Mucosa of stomach (tissue), 1 donor: ENCODE results near the gene SRP68.

Source experiments
- H3K27me3 ChIP-seq: one replicate; pipeline ENCODE4 v1.7.0; 2013; ENCODE audit warnings: mild to moderate bottlenecking, low read length; ENCODE audit not compliant: control insufficient read depth, insufficient read depth
- H3K36me3 ChIP-seq: one replicate; pipeline ENCODE4 v1.7.0; 2013; ENCODE audit warnings: low read length; ENCODE audit not compliant: control insufficient read depth, insufficient read depth
- H3K4me1 ChIP-seq: one replicate; pipeline ENCODE4 v1.7.0; 2013; ENCODE audit warnings: mild to moderate bottlenecking, low read length; ENCODE audit not compliant: control insufficient read depth, insufficient read depth
- H3K4me3 ChIP-seq: one replicate; pipeline ENCODE4 v1.7.0; 2013; ENCODE audit warnings: low read length
- H3K9ac ChIP-seq: one replicate; pipeline ENCODE4 v1.7.0; 2013; ENCODE audit warnings: mild to moderate bottlenecking, low read length, moderate library complexity
- H3K9me3 ChIP-seq: one replicate; pipeline ENCODE4 v1.7.0; 2013; ENCODE audit warnings: mild to moderate bottlenecking, low read length, moderate library complexity; ENCODE audit not compliant: control insufficient read depth
- donor health status: Pancreatic carcinoma.

SRP68 gene

GRCh38 chr17:76026714-76027158, 45.6 kb downstream of the SRP68 start:
- no peak overlapping the region for H3K4me3 ChIP-seq
- H3K27me3 ChIP-seq = no peaks in the 10 kb centered on the region
- no peaks in the 10 kb centered on the region for H3K36me3 ChIP-seq
- H3K9me3 ChIP-seq = no peaks in the 10 kb centered on the region
- peaks cover 33% of the 10 kb centered on the region for H3K4me1 ChIP-seq
- peak overlapping the region; percentile 68 for H3K9ac ChIP-seq

GRCh38 chr17:76025294-76025693, 47.0 kb downstream of the SRP68 start:
- Histone ChIP-seq H3K4me1 (peaks cover 33% of the 10 kb centered on the region), H3K27me3 (no peaks in the 10 kb centered on the region), H3K9me3 (no peaks in the 10 kb centered on the region), H3K9ac (no peak overlapping the region), H3K4me3 (no peak overlapping the region), H3K36me3 (no peaks in the 10 kb centered on the region)

GRCh38 chr17:76024353-76024752, 48.0 kb downstream of the SRP68 start:
- peaks cover 27% of the 10 kb centered on the region for H3K4me1 ChIP-seq
- H3K9me3 ChIP-seq = no peaks in the 10 kb centered on the region
- H3K27me3 ChIP-seq = no peaks in the 10 kb centered on the region
- H3K36me3 ChIP-seq = no peaks in the 10 kb centered on the region
- no peak overlapping the region for H3K9ac ChIP-seq
- no peak overlapping the region for H3K4me3 ChIP-seq

GRCh38 chr17:76023900-76024237, 48.4 kb downstream of the SRP68 start:
- Histone ChIP-seq H3K4me3 (no peak overlapping the region), H3K27me3 (no peaks in the 10 kb centered on the region), H3K36me3 (no peaks in the 10 kb centered on the region), H3K4me1 (peaks cover 25% of the 10 kb centered on the region), H3K9ac (no peak overlapping the region), H3K9me3 (no peaks in the 10 kb centered on the region)

GRCh38 chr17:76022973-76023899, 49.1 kb downstream of the SRP68 start:
- Histone ChIP-seq H3K9me3 (no peaks in the 10 kb centered on the region), H3K4me1 (peaks cover 25% of the 10 kb centered on the region), H3K9ac (no peak overlapping the region), H3K36me3 (no peaks in the 10 kb centered on the region), H3K27me3 (no peaks in the 10 kb centered on the region), H3K4me3 (no peak overlapping the region)

GRCh38 chr17:76022285-76022684, 50.0 kb downstream of the SRP68 start:
- Histone ChIP-seq H3K4me1 (peaks cover 20% of the 10 kb centered on the region), H3K9me3 (no peaks in the 10 kb centered on the region), H3K9ac (no peak overlapping the region), H3K36me3 (no peaks in the 10 kb centered on the region), H3K4me3 (no peak overlapping the region), H3K27me3 (no peaks in the 10 kb centered on the region)

- H3K9me3 ChIP-seq = no peaks in the 10 kb centered on the region
- H3K4me1 ChIP-seq = peaks cover 6% of the 10 kb centered on the region
- H3K36me3 ChIP-seq = no peaks in the 10 kb centered on the region
- no peak overlapping the region for H3K4me3 ChIP-seq
- no peak overlapping the region for H3K9ac ChIP-seq
- no peaks in the 10 kb centered on the region for H3K27me3 ChIP-seq
Measured at GRCh38 chr17:76019833-76020467, 52.4 kb downstream of the SRP68 start.

GRCh38 chr17:76018801-76019200, 53.5 kb downstream of the SRP68 start:
- H3K4me1 ChIP-seq = peaks cover 9% of the 10 kb centered on the region
- H3K4me3 ChIP-seq = no peak overlapping the region
- no peaks in the 10 kb centered on the region for H3K36me3 ChIP-seq
- no peaks in the 10 kb centered on the region for H3K27me3 ChIP-seq
- no peaks in the 10 kb centered on the region for H3K9me3 ChIP-seq
- no peak overlapping the region for H3K9ac ChIP-seq

- no peaks in the 10 kb centered on the region for H3K9me3 ChIP-seq
- H3K9ac ChIP-seq = no peak overlapping the region
- no peaks in the 10 kb centered on the region for H3K36me3 ChIP-seq
- peaks cover 9% of the 10 kb centered on the region for H3K4me1 ChIP-seq
- no peak overlapping the region for H3K4me3 ChIP-seq
- no peaks in the 10 kb centered on the region for H3K27me3 ChIP-seq
Measured at GRCh38 chr17:76018340-76018680, 54.0 kb downstream of the SRP68 start.

- Histone ChIP-seq H3K9me3 (no peaks in the 10 kb centered on the region), H3K9ac (no peak overlapping the region), H3K36me3 (no peaks in the 10 kb centered on the region), H3K4me3 (no peak overlapping the region), H3K4me1 (peaks cover 9% of the 10 kb centered on the region), H3K27me3 (no peaks in the 10 kb centered on the region)
Measured at GRCh38 chr17:76017481-76018339, 54.6 kb downstream of the SRP68 start.

GRCh38 chr17:76014925-76015261, 57.4 kb downstream of the SRP68 start:
- Histone ChIP-seq H3K9ac (no peak overlapping the region), H3K4me3 (no peak overlapping the region), H3K36me3 (no peaks in the 10 kb centered on the region), H3K4me1 (peaks cover 9% of the 10 kb centered on the region), H3K9me3 (no peaks in the 10 kb centered on the region), H3K27me3 (no peaks in the 10 kb centered on the region)
